AG10803 (cell line): Measurements from ENCODE around the gene RPL35A.

Experiments used
- DNase-seq: peaks from one replicate; pipeline ENCODE4 v3.0.0; 2010; ENCODE audit warnings: low read depth
- H3K4me3 ChIP-seq: 2 replicates; pipeline ENCODE4 v1.5.1; 2011; ENCODE audit warnings: mild to moderate bottlenecking, low read length, control low read depth
- CTCF ChIP-seq: conservative IDR thresholded peaks from 2 replicates; pipeline ENCODE4 v1.5.1; 2011; ENCODE audit warnings: mild to moderate bottlenecking, low read length, control low read depth, inconsistent platforms

RPL35A gene

GRCh38 chr3:197942956-197943556, 6.9 kb upstream of the RPL35A start:
- peak; percentile 51 for DNase-seq
- peak; percentile 92 for TF ChIP-seq CTCF
- H3K4me3 ChIP-seq: no peak overlapping the region

- H3K4me3 ChIP-seq: peak overlapping the region; percentile 79
- no peak for DNase-seq
- TF ChIP-seq CTCF: no peak
Measured at GRCh38 chr3:197949191-197949777, 706 bp upstream of the RPL35A start.

- peak overlapping the region; percentile 79 for H3K4me3 ChIP-seq
- no peak for DNase-seq
- TF ChIP-seq CTCF: no peak
Measured at GRCh38 chr3:197950677-197951061, 679 bp downstream of the RPL35A start.

- no peak for DNase-seq
- no peak for TF ChIP-seq CTCF
- peak overlapping the region; percentile 79 for H3K4me3 ChIP-seq
Measured at GRCh38 chr3:197951392-197951990, 1.5 kb downstream of the RPL35A start.

GRCh38 chr3:197952440-197952839, 2.5 kb downstream of the RPL35A start:
- no peak for TF ChIP-seq CTCF
- H3K4me3 ChIP-seq: no peak overlapping the region
- no peak for DNase-seq

GRCh38 chr3:197953325-197953724, 3.3 kb downstream of the RPL35A start:
- no peak overlapping the region for H3K4me3 ChIP-seq
- TF ChIP-seq CTCF: no peak
- no peak for DNase-seq

- TF ChIP-seq CTCF: no peak
- peak; percentile 42 for DNase-seq
- no peak overlapping the region for H3K4me3 ChIP-seq
Measured at GRCh38 chr3:197953881-197954280, 3.9 kb downstream of the RPL35A start.
